ENCODE results near the gene KIAA0753. TPM values are rescaled to one million over a fixed set of nuclear protein-coding genes. Genes with fewer than 3 reads are reported as not detected.
"Not testable (repeated sequence)": the region's sequence is repeated elsewhere in the genome, so short reads cannot be mapped to it uniquely, and the experiment has no call there.

The KIAA0753 gene
- polyA plus RNA-seq, 1 donor (not counting 4 experiments of a cell fraction or from before 2014, with no cell fraction given): 11.6 TPM

GRCh38 chr17:6660805-6661463 is 20.4 kb upstream of the KIAA0753 start:
- H3K4me1 ChIP-seq (ENCODE audit: control insufficient read depth, extremely low read depth, insufficient read depth, low read length): peaks cover 6% of the 10 kb centered on the region
- H3K79me2 ChIP-seq (ENCODE audit: control insufficient read depth, insufficient read depth, low read length): no peaks in the 10 kb centered on the region
- TF ChIP-seq CTCF (optimal IDR thresholded peaks at IDR 0.05 in 1 of 3, IDR thresholded peaks at IDR 0.05 in 1 of 3, conservative IDR thresholded peaks at IDR 0.05 in 1 of 3; ENCODE audit: extremely low read depth in 1 of 3, insufficient read depth in 2 of 3, low read length in 3 of 3) (no peak), EZH2 (IDR thresholded peaks at IDR 0.05; ENCODE audit: low read length) (no peak)
- no peak overlapping the region for H3K4me2 ChIP-seq (ENCODE audit: control insufficient read depth, extremely low read depth, insufficient read depth, low read depth, low read length)
- no peak overlapping the region for H3K27ac ChIP-seq (ENCODE audit: control insufficient read depth, insufficient read depth, low read length)
- dilution Hi-C loops (cut with MboI; ENCODE audit: extremely low pct_ligation_motif_present, low sequenced_read_pairs): no loop called here
- no peaks in the 10 kb centered on the region for H3K27me3 ChIP-seq (ENCODE audit: control insufficient read depth, extremely low read depth, insufficient read depth, low read length)
- FAIRE-seq (no peak), DNase-seq (ENCODE audit: low read depth, low spot score) (no peak)
- H4K20me1 ChIP-seq (ENCODE audit: control insufficient read depth, extremely low read depth, insufficient read depth, low read length): no peaks in the 10 kb centered on the region
- H3K9me3 ChIP-seq (ENCODE audit: control insufficient read depth, low read depth, low read length): no peaks in the 10 kb centered on the region
- no peak overlapping the region for H3K9ac ChIP-seq (ENCODE audit: control insufficient read depth, extremely low read depth, insufficient read depth, low read length)
- no peaks in the 10 kb centered on the region for H3K9me1 ChIP-seq (ENCODE audit: control insufficient read depth, extremely low read depth, insufficient read depth, low read length)
- no peaks in the 10 kb centered on the region for H3K36me3 ChIP-seq (ENCODE audit: control insufficient read depth in 2 of 2, extremely low read depth in 1 of 2, insufficient read depth in 2 of 2, low read length in 2 of 2)
- no peak overlapping the region for H2AFZ ChIP-seq (ENCODE audit: control insufficient read depth, low read length)
- no peak overlapping the region for H3K4me3 ChIP-seq (ENCODE audit: control insufficient read depth in 2 of 3, extremely low read depth in 1 of 3, insufficient read depth in 2 of 3, low read depth in 1 of 3, low read length in 3 of 3)

GRCh38 chr17:6660101-6660500 is 19.6 kb upstream of the KIAA0753 start:
- H3K27me3 ChIP-seq (ENCODE audit: control insufficient read depth, extremely low read depth, insufficient read depth, low read length): no peaks in the 10 kb centered on the region

DNA sequence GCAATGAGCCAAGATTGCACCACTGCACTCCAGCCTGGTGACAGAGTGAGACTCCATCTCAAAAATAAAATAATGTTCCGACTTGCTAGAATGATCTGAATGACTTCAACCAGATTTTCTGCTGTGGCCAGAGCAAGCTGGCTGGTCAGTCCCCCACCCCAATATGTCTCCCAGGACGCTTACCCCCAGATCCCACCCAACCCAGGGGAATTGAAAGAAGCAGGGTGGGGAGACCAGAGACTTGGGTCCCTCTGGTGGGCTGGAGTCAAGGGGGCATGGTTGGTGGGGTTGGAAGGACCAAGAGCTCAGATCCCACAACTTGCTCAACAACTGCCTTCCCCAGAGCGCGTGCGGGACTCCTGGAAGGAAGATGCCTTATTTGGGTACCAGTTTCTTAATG is 17.9 kb upstream of the KIAA0753 start:
- H3K4me2 ChIP-seq (ENCODE audit: control insufficient read depth, extremely low read depth, insufficient read depth, low read depth, low read length); H3K36me3 ChIP-seq (ENCODE audit: control insufficient read depth in 2 of 2, extremely low read depth in 1 of 2, insufficient read depth in 2 of 2, low read length in 2 of 2); H2AFZ ChIP-seq (ENCODE audit: control insufficient read depth, low read length); H3K79me2 ChIP-seq (ENCODE audit: control insufficient read depth, insufficient read depth, low read length); H3K4me3 ChIP-seq (ENCODE audit: control insufficient read depth in 2 of 3, extremely low read depth in 1 of 3, insufficient read depth in 2 of 3, low read depth in 1 of 3, low read length in 3 of 3); H3K9ac ChIP-seq (ENCODE audit: control insufficient read depth, extremely low read depth, insufficient read depth, low read length); H3K9me1 ChIP-seq (ENCODE audit: control insufficient read depth, extremely low read depth, insufficient read depth, low read length); FAIRE-seq; DNase-seq (ENCODE audit: low read depth, low spot score); H4K20me1 ChIP-seq (ENCODE audit: control insufficient read depth, extremely low read depth, insufficient read depth, low read length); H3K27me3 ChIP-seq (ENCODE audit: control insufficient read depth, extremely low read depth, insufficient read depth, low read length); H3K27ac ChIP-seq (ENCODE audit: control insufficient read depth, insufficient read depth, low read length); H3K9me3 ChIP-seq (ENCODE audit: control insufficient read depth, low read depth, low read length); dilution Hi-C loops (cut with MboI; ENCODE audit: extremely low pct_ligation_motif_present, low sequenced_read_pairs): not testable (repeated sequence)
- H3K4me1 ChIP-seq (ENCODE audit: control insufficient read depth, extremely low read depth, insufficient read depth, low read length): peaks cover 26% of the 10 kb centered on the region

More at GRCh38 chr17:6660101-6660500, 19.6 kb upstream of the KIAA0753 start:
- H3K27ac ChIP-seq (ENCODE audit: control insufficient read depth, insufficient read depth, low read length): no peak overlapping the region
- dilution Hi-C loops (cut with MboI; ENCODE audit: extremely low pct_ligation_motif_present, low sequenced_read_pairs): no loop called here
- H3K79me2 ChIP-seq (ENCODE audit: control insufficient read depth, insufficient read depth, low read length): no peaks in the 10 kb centered on the region
- no peak overlapping the region for H3K4me3 ChIP-seq (ENCODE audit: control insufficient read depth in 2 of 3, extremely low read depth in 1 of 3, insufficient read depth in 2 of 3, low read depth in 1 of 3, low read length in 3 of 3)
- DNase-seq (ENCODE audit: low read depth, low spot score): no peak
- no peaks in the 10 kb centered on the region for H3K9me3 ChIP-seq (ENCODE audit: control insufficient read depth, low read depth, low read length)
- FAIRE-seq: no peak
- H3K9me1 ChIP-seq (ENCODE audit: control insufficient read depth, extremely low read depth, insufficient read depth, low read length): no peaks in the 10 kb centered on the region
- peaks cover 9% of the 10 kb centered on the region for H3K4me1 ChIP-seq (ENCODE audit: control insufficient read depth, extremely low read depth, insufficient read depth, low read length)
- no peak overlapping the region for H3K9ac ChIP-seq (ENCODE audit: control insufficient read depth, extremely low read depth, insufficient read depth, low read length)
- H3K36me3 ChIP-seq (ENCODE audit: control insufficient read depth in 2 of 2, extremely low read depth in 1 of 2, insufficient read depth in 2 of 2, low read length in 2 of 2): no peaks in the 10 kb centered on the region
- no peak overlapping the region for H2AFZ ChIP-seq (ENCODE audit: control insufficient read depth, low read length)
- no peaks in the 10 kb centered on the region for H4K20me1 ChIP-seq (ENCODE audit: control insufficient read depth, extremely low read depth, insufficient read depth, low read length)
- no peak overlapping the region for H3K4me2 ChIP-seq (ENCODE audit: control insufficient read depth, extremely low read depth, insufficient read depth, low read depth, low read length)
- TF ChIP-seq CTCF (optimal IDR thresholded peaks at IDR 0.05 in 1 of 3, IDR thresholded peaks at IDR 0.05 in 1 of 3, conservative IDR thresholded peaks at IDR 0.05 in 1 of 3; ENCODE audit: extremely low read depth in 1 of 3, insufficient read depth in 2 of 3, low read length in 3 of 3) (no peak), EZH2 (IDR thresholded peaks at IDR 0.05; ENCODE audit: low read length) (no peak)
